Glomerular endothelial cell (primary cell): ENCODE measurements around the gene VGF. TPM values are rescaled to one million over a fixed set of nuclear protein-coding genes. Genes with fewer than 3 reads are reported as not detected.

ENCODE experiments used
- DNase-seq: peaks from one replicate; pipeline ENCODE4 v3.0.0-alpha.2; 2011; ENCODE audit warnings: low read depth, low spot score; ENCODE audit errors: extremely low read depth
- total RNA-seq: library from RNA; depleted of rRNA; stranded (reverse); fragments of >200 nt; gene quantifications from 2 replicates; pipeline ENCODE4 v1.2.3, GENCODE V29; 2015

Gene VGF
- total RNA-seq, 1 donor from 2014 or later, result not detected

DNA sequence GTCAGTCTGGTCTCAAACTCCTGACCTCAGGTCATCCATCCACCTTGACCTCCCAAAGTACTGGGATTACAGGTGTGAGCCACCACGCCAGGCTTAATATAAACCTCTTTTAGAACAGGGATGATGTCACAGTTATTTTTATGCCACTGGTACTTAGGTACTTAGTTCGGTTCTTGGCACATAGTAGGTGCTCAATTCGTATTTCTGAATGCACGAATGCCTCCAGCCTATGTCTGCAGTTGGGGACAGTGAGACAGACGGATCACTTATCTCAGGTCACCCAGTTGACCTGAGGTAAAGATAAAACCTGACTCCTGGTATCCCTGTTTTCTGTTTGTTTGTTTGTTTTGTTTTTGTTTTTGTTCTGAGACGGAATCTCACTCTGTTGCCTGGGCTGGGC, 20.8 kb upstream of the VGF start:
- DNase-seq, result no peak

GRCh38 chr7:101185258-101185839, 20.0 kb upstream of the VGF start:
- DNase-seq, result no peak

DNA sequence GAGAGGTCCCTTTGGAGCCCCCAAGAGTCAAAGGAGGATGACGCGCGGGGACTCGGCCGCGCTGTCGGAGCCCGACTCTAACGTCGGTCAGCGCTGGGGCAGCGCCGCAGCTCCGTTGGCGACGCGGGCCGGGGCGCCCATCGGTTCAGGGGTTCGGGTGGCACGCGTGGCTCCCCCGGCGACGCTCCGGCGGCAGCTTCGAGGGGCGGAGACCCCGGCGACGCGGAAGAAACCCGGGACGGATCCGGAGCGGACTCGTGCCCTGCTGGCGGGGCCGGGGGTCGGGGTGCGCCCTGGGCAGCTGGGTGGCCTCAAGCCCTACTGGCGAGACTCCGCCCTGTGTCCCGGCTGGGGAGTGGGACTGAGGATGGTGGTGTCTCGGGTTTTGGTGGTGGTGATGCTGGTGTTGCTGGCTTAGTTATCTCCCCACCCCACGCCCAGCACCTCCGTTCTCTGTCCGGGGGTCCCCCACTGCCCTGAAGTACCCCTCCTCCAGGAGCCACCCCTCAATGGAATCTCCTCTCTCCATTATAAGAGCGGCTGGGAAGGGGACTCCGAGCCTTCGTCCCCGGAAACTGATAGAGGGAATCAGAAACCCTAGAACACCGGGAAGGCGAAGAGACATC, 14.9 kb upstream of the VGF start, which contains the start of gene NAT16:
Gene NAT16 (minus strand): TSS at position 164 of the 626 bp plus-strand sequence. CDS start 5,486 bp downstream, outside the sequence.
- DNase-seq, result no peak

GRCh38 chr7:101179713-101180112, 14.3 kb upstream of the VGF start:
- no peak for DNase-seq

DNA sequence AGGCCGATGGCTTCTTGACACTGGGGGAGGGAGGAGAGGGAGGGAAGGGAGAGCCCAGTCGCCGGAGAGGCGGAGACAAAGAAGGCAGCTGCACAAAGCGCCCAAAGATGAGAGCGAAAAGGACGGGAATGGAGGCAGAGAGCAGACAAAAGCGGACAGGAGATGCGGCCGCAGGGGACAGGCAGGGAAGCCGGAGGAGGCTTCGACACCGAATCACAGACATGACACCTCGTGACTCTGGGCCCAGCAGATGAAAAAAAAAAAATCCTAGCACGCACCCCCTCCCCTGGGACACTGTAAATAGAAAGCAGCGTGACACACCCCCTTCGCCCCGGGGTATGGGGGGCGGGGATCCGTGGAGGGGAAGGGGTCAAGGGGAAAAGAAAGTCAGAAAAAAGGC, 13.7 kb upstream of the VGF start:
- DNase-seq, result no peak

DNA sequence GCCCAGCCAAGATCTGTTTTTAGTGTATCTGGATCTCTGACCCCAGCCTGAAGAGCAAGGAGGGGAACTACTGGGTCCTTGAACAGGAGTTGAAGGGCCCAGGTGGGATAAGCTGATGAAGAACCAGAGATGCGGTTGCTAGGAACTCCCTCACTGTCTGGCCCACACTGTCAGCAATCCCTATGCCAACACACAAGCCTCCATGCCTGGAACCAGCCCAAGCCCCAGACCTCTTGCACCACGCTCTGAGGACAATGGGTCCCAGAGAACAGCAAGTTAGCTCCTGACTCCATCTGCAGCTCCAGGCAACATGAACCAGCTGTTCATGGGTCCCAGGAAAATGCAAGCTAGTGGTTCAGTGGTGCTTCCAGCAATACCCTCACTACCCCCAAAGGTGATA, 12.3 kb upstream of the VGF start:
- DNase-seq, result no peak

DNA sequence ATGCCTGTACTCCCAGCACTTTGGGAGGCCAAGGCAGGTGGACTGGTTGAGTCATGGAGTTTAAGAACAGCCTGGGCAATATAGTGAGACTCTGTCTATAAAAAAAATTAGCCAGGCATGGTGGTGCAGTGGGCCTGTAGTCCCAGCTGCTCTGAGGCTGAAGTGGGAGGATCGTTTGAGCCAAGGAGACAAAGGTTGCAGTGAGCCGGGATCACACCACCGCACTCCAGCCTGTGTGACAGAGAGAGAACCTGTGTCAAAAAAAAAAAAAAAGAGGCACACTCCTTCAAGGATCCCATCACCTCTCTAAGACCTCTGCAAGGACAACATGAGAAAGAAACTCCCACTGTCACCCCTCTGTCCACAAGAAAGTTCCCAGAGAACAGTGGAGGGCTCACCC, 10.3 kb upstream of the VGF start:
- no peak for DNase-seq

DNA sequence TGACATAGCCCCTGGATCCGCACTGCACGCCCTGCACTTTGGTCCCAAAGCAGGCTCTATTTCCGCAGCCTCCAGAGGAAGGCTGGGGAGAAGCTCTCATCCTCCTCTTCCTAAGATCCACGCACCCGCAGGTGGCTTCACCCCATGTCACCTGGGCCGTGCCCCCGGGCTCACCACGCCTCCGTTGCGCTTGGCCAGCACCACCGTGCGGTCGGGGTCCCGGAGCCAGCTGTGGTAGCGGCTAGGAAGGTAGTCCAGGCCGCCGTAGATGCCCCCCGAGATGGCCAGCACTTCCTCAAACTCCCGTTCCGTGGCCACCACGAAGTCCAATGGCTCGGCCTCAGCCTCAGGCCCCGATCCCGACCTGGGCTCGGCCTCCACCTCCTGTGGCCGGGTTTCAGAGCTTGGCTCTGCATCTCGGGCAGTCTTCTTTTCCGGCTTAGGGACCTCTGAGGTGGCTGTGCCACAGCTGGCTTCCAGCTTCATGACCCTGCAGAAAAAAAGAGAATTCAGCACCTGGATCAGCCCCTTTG, 9.0 kb upstream of the VGF start:
- DNase-seq, result no peak

DNA sequence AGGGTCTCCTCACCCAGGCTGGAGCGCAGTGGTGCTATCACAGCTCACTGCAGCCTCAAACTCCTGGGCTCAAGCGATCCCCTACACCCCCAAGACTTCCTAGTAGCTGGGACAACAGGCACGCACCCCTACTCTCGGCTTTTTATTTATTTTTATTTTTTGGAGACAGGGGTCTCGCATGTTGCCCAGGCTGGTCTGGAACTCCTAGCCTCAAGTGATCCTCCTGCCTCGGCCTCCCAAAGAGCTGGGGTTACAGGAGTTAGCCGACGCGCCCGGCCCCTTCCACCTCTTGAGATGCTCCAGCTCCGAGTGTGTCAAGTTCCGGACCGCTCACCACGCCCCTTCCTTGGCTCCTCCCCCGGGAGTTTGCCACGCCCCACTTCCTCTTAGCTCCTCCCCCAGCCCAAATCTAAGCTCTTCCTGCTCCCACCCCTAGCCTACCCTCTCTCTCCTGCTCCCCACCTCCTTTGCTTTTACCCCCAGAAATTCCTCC, 8.4 kb upstream of the VGF start:
- DNase-seq, result no peak

DNA sequence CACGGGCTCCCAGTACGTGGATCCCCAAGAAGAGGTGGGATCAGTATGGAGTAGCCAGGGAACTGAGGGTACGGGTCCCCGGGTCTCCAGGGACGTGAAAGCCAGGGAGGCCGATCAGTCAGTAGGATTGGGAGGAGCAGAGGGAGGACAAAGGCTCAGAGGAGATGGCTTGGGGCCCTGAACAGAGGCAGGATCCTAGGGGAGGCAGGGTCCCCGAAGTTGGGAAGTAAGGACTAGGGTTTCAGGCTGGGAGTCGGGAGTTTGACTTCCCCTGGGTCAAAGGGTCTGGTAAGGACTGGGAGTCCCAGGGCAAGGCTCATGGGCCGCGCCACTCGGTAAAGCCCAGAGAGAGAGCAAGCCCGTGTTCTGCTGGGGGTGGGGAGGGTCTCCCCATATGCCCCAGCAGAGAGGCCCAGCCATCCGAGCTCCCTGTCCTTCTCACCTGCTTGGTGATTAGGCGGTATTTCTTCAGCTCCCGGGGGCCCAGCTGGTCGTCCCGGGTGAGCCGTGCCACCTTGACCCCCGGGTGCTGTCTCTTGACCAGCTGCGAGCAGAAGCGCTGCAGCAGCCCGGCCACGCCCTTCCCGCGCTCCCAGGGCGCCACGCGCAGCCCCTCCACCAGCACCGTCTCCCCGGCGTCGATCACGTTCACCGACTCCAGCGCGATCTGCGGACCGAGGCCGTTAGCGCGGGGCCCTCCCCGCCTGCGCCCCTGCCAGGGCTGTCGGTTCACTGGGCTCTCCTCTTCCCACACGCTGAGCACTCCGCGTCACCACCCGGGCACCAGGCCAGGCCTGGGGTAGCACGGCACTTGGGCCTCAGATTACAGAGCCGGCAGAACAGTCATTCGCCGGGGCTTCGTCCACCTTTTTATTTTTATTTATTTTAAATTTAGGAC, 7.7 kb upstream of the VGF start:
- no peak for DNase-seq

DNA sequence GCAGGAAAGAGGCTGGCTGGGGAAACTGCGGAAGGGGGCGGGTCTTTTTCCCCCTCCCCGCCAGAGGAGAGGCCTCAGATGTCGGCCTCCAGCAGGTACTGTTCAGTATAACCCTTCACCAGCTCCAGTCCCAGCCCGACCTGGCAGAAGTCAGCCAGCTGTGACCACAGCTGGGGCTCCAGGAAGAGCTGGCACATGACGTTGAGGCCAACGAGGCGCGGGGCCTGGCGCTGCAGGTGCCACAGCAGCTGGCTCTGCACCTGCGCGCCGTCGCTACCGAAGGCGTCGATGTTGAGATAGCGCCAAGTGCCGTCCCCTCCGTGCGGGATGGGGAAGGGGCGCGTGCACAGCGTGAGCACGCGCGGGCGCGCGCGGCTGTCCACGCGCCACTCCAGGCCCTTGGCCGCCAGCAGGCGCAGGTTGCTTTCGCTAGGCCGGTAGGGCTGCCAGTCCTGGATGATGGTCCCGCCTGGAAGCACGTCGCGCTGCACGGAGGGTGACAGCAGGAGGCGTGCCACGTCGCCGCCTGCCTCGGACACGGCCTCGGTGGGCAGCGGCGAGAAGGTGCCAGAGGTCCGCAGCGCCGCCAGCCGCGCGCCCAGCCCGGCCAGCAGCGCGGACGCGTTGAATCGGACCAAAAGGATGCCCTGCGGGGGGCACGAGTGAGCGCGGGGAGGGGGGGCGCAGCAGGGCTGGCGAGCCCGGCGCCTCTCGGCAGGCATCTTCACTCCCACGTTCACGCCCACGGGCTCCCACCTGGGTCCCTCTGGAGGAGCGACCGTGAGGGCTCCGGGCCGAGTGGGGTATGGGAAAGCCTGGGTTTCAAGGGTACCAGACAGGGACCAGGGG, 6.9 kb upstream of the VGF start:
- no peak for DNase-seq

GRCh38 chr7:101171442-101171837, 6.1 kb upstream of the VGF start:
- DNase-seq, result no peak

DNA sequence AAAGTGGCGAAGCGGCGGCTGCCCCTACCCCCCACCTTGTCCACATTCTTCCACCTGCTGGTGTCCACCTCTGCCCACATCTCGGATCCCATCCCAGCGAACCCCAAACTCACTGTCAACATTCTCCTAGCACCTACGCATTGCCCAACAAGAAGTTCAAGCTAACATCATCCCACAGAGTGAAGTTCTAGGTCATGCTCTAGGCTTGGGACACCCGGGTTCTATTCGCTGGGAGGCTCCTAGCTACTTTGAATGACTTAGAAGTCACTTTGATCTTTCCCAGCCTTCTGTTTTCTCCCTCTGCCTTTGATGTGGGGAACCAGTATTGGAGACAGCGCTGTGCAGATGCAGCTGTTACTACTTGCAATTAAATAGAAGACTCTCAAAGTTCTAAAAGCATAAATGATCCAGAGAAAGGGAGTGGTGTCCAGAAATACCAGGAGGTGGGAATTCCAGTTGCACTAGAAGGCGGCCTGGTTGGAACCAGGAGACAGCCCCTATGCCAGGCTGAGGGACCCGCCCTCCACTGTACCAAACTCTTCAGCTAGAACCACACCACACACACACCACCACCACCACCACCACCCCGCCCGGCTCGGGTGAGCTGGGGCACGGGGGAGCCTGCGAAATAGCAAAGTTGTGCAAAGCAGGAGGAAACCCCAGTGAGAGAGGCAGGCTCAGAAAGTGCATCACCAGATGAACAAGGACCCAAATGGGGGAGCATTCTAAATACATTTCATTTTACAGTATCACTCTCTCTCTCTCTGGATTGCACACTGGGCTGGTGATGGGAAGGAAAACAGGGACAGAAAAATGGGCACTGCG, 5.5 kb upstream of the VGF start:
- DNase-seq, result no peak

- DNase-seq, result no peak
Measured at GRCh38 chr7:101169838-101170551, 4.6 kb upstream of the VGF start.

DNA sequence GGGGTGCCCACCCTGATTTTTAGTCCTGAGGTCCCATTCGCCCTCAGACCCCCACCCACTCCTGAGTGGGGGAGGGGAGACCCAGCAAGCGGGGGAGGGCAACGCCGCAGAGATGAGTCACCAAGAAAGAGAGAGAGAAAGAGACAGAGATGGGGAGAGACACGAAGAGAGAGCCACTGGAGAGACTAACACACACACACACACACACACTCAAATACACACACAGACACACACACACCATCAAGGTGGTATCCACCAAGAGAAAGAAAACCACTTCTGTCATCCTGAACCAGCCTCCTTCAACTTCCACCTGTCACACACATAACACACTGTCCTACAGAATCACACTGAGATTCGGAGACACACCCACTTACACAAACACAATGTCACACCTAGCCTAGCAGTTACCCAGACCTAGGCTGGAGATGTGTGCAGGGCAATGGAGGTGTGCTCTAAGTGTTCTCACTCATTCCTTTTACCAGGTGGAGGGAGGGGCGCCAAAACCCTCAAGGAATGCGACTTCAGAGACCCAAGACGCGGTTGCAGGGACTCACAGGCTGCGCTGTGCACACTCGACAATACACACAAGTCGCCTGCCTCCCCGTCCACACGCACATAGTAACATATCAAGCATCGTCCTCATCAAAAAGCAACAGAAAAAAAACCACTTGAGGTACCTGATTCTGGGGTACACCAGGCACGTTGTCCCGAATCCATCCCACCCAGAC, 3.9 kb upstream of the VGF start:
- no peak for DNase-seq

DNA sequence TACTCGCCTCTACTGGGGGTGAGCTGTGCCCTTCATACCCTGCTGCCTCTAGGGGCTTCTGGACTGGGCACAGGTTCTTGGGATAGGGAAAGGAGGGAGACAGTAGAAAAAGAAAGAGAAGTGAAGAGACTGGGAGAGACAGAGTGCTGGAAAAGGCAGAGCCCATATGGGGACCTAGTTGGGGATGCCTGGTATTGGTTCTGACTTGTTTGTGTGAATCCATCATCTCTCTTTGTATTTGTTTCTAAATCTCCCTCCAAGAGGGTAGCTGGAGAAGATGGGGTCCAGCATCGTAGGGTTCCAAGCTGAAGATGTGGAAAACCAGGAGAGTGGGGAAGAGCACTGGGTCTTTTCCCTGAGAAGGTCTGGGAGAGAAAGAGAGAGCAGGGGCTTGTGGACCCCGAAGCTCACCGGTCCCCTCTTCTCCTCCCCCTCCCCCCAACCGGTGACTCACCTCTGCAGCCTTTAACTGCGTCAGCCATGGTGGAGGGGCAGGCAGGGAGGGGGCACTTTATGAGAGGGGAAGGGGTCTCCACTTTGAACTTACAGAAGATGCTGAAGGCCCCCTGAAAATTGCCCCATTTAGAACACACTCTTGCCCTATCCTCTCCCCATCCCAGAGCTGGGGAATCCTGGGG, 3.2 kb upstream of the VGF start:
- DNase-seq, result no peak

GRCh38 chr7:101167645-101168411, 2.5 kb upstream of the VGF start:
- DNase-seq, result no peak
